ENCODE data around the gene NDUFA8.
"Not testable (repeated sequence)": the region's sequence is repeated elsewhere in the genome, so short reads cannot be mapped to it uniquely, and the experiment has no call there.

The NDUFA8 gene

GRCh38 chr9:122120316-122121071, 39.1 kb downstream of the NDUFA8 start:
- DNase-seq, result no peak

- no peak for DNase-seq
Observed at GRCh38 chr9:122119721-122120120, 39.9 kb downstream of the NDUFA8 start.

GRCh38 chr9:122119166-122119521, 40.4 kb downstream of the NDUFA8 start:
- DNase-seq, result no peak

- DNase-seq, result no peak
Observed at GRCh38 chr9:122118343-122119165, 41.0 kb downstream of the NDUFA8 start.

GRCh38 chr9:122117241-122117640, 42.3 kb downstream of the NDUFA8 start:
- not testable (repeated sequence) for DNase-seq

GRCh38 chr9:122116448-122117173, 43.0 kb downstream of the NDUFA8 start:
- DNase-seq, result no peak

GRCh38 chr9:122116040-122116439, 43.5 kb downstream of the NDUFA8 start:
- DNase-seq, result no peak

- DNase-seq, result no peak
Observed at GRCh38 chr9:122115176-122116035, 44.2 kb downstream of the NDUFA8 start.

- no peak for DNase-seq
Observed at GRCh38 chr9:122113574-122113973, 46.0 kb downstream of the NDUFA8 start.

GRCh38 chr9:122112238-122112637, 47.3 kb downstream of the NDUFA8 start:
- DNase-seq, result no peak

GRCh38 chr9:122111413-122112085, 48.0 kb downstream of the NDUFA8 start:
- DNase-seq, result no peak

GRCh38 chr9:122110100-122110833, 49.3 kb downstream of the NDUFA8 start:
- DNase-seq, result no peak

- DNase-seq, result no peak
Observed at GRCh38 chr9:122109035-122109813, 50.4 kb downstream of the NDUFA8 start.

- no peak for DNase-seq
Observed at GRCh38 chr9:122107291-122107805, 52.2 kb downstream of the NDUFA8 start.

- no peak for DNase-seq
Observed at GRCh38 chr9:122106576-122106975, 53.0 kb downstream of the NDUFA8 start.

GRCh38 chr9:122103985-122104384, 55.6 kb downstream of the NDUFA8 start:
- DNase-seq, result no peak

- no peak for DNase-seq
Observed at GRCh38 chr9:122102156-122102555, 57.4 kb downstream of the NDUFA8 start.

GRCh38 chr9:122100756-122101155, 58.8 kb downstream of the NDUFA8 start:
- no peak for DNase-seq

- DNase-seq, result peak; percentile 46
Observed at GRCh38 chr9:122099271-122099869, 60.2 kb downstream of the NDUFA8 start.

Data from NCI-H226 (cell line).